Common myeloid progenitor, CD34-positive (primary cell): Measurements from ENCODE around the gene C1RL.

Source experiments
- CTCF ChIA-PET: fragments of 350-600 bp; sonication (Branson Sonifier 250); formaldehyde crosslinking; loops from one replicate; lab custom pipeline; 2021; ENCODE audit warnings: antibody characterized with exemption; lab: Charles Lee
- POLR2A ChIA-PET: fragments of 350-600 bp; sonication (Branson Sonifier 250); formaldehyde crosslinking; loops from one replicate; lab custom pipeline; 2021; ENCODE audit warnings: antibody characterized with exemption; lab: Charles Lee
- DNase-seq, 3 donors: peaks; one replicate each; pipeline versions ENCODE4 v3.0.0 to v3.0.0-alpha.2; 2013
- H3K27ac ChIP-seq, 2 experiments: 1 replicate in 1 of 2; 2 replicates in 1 of 2; pipeline ENCODE4 v1.7.0; 2013; ENCODE audit warnings: inconsistent platforms in 2 of 2, low read length in 2 of 2, mild to moderate bottlenecking in 2 of 2, low read depth in 1 of 2, moderate library complexity in 1 of 2; ENCODE audit not compliant: severe bottlenecking in 2 of 2, insufficient read depth in 1 of 2, poor library complexity in 1 of 2
- H3K27me3 ChIP-seq, 5 experiments: replicated peaks in 2 of 5; 1 replicate in 3 of 5; 2 replicates in 2 of 5; pipeline versions ENCODE4 v1.6.1 to v1.7.0; 2013; ENCODE audit warnings: low read length in 4 of 5, mild to moderate bottlenecking in 2 of 5, moderate library complexity in 2 of 5, inconsistent platforms in 1 of 5; ENCODE audit not compliant: insufficient read depth in 5 of 5, control insufficient read depth in 4 of 5
- H3K36me3 ChIP-seq, 4 experiments: 1 replicate in 2 of 4; 2 replicates in 2 of 4; pipeline versions ENCODE4 v1.6.1 to v1.7.0; 2013; ENCODE audit warnings: low read length in 3 of 4, control low read depth in 1 of 4, mild to moderate bottlenecking in 1 of 4; ENCODE audit not compliant: control insufficient read depth in 4 of 4, insufficient read depth in 4 of 4
- H3K4me1 ChIP-seq, 4 experiments: 1 replicate in 3 of 4; 2 replicates in 1 of 4; pipeline versions ENCODE4 v1.6.1 to v1.7.1; 2013; ENCODE audit warnings: low read length in 3 of 4, mild to moderate bottlenecking in 3 of 4, control low read depth in 1 of 4, inconsistent platforms in 1 of 4, moderate library complexity in 1 of 4; ENCODE audit not compliant: control insufficient read depth in 4 of 4, insufficient read depth in 4 of 4; ENCODE audit errors: control extremely low read depth in 1 of 4
- H3K4me3 ChIP-seq, 7 experiments: 1 replicate in 4 of 7; 2 replicates in 3 of 7; pipeline versions ENCODE4 v1.5.1 to v1.7.0; 2013; ENCODE audit warnings: mild to moderate bottlenecking in 7 of 7, low read length in 6 of 7, moderate library complexity in 6 of 7, inconsistent platforms in 2 of 7, low read depth in 2 of 7, control low read depth in 1 of 7; ENCODE audit not compliant: insufficient read depth in 4 of 7, control insufficient read depth in 1 of 7; ENCODE audit errors: extremely low read depth in 1 of 7
- H3K9me3 ChIP-seq, 5 experiments: 1 replicate in 4 of 5; 2 replicates in 1 of 5; pipeline versions ENCODE4 v1.6.1 to v1.7.1; 2013; ENCODE audit warnings: low read length in 4 of 5, mild to moderate bottlenecking in 2 of 5, inconsistent platforms in 1 of 5, low read depth in 1 of 5, moderate library complexity in 1 of 5; ENCODE audit not compliant: control insufficient read depth in 4 of 5, insufficient read depth in 2 of 5; ENCODE audit errors: control extremely low read depth in 1 of 5
- WGBS: methylation state at CpG from one replicate; pipeline ENCODE4 v1.1.5; 2013; ENCODE audit not compliant: insufficient coverage; 5-methylcytosine and 5-hydroxymethylcytosine counted together

C1RL gene

GRCh38 chr12:7116916-7117315 lies 7.9 kb upstream of the C1RL start:
- Histone ChIP-seq H3K36me3 (peaks cover 2 to 67% (median 34%) of the 10 kb centered on the region in 4 experiments), H3K9me3 (no peaks in the 10 kb centered on the region), H3K27ac (no peak overlapping the region), H3K4me1 (no peaks in the 10 kb centered on the region), H3K27me3 (no peaks in the 10 kb centered on the region), H3K4me3 (no peak overlapping the region)
- DNase-seq: no peak
- 100% methylated on average over 7 of the region's 9 CpGs for WGBS
- POLR2A ChIA-PET: no interaction called here
- CTCF ChIA-PET: interaction anchor here (0.9 kb wide), 1 partner anchor 58 kb away, joined by 3 read pairs; no protein-coding TSS in a partner anchor

GRCh38 chr12:7116196-7116595 lies 7.2 kb upstream of the C1RL start:
- CTCF ChIA-PET: interaction anchor here (0.6 to 0.9 kb wide), 3 partner anchors 9 to 262 kb away, joined by 3 to 5 read pairs (median 3); no protein-coding TSS in a partner anchor
- peaks cover 2 to 65% (median 35%) of the 10 kb centered on the region in 4 experiments for H3K36me3 ChIP-seq
- H3K27ac ChIP-seq: no peak overlapping the region
- H3K9me3 ChIP-seq: no peaks in the 10 kb centered on the region
- DNase-seq: no peak
- H3K27me3 ChIP-seq: no peaks in the 10 kb centered on the region
- 93% methylated on average over 2 of the region's 3 CpGs for WGBS
- H3K4me1 ChIP-seq: no peaks in the 10 kb centered on the region
- H3K4me3 ChIP-seq: no peak overlapping the region
- POLR2A ChIA-PET: no interaction called here

GRCh38 chr12:7114851-7115250 lies 5.8 kb upstream of the C1RL start:
- Histone ChIP-seq H3K9me3 (no peaks in the 10 kb centered on the region), H3K4me3 (no peak overlapping the region), H3K36me3 (peaks cover 2 to 63% (median 33%) of the 10 kb centered on the region in 4 experiments), H3K27ac (no peak overlapping the region), H3K27me3 (no peaks in the 10 kb centered on the region), H3K4me1 (peaks cover 0 to 9% (median 2%) of the 10 kb centered on the region in 4 experiments)
- WGBS: 96% methylated on average over 5 of the region's 6 CpGs
- POLR2A ChIA-PET: no interaction called here
- no peak for DNase-seq
- CTCF ChIA-PET: interaction anchor here (4.6 kb wide), 1 partner anchor 169 kb away, joined by 30 read pairs; the partner anchor contains the start of genes C12orf57 and RNU7-1

- peaks cover 0 to 15% (median 9%) of the 10 kb centered on the region in 4 experiments for H3K4me1 ChIP-seq
- no peaks in the 10 kb centered on the region for H3K9me3 ChIP-seq
- ChIA-PET POLR2A (interaction anchor here (0.6 kb wide), 1 partner anchor 29 kb away, joined by 3 read pairs; no protein-coding TSS in a partner anchor), CTCF (interaction anchor here (0.9 to 7.5 kb wide), 13 partner anchors 9 to 245 kb away, joined by 3 to 55 read pairs (median 6); partner anchors contain the start of genes C12orf57, LPCAT3 and RNU7-1)
- WGBS: 95% methylated on average over 11 of the region's 11 CpGs
- DNase-seq: no peak
- H3K36me3 ChIP-seq: peaks cover 2 to 60% (median 33%) of the 10 kb centered on the region in 4 experiments
- H3K4me3 ChIP-seq: no peak overlapping the region
- H3K27ac ChIP-seq: no peak overlapping the region
- no peaks in the 10 kb centered on the region for H3K27me3 ChIP-seq
These were observed 5.0 kb upstream of the C1RL start for GRCh38 chr12:7114008-7114407.

- H3K9me3 ChIP-seq: no peaks in the 10 kb centered on the region
- H3K4me3 ChIP-seq: no peak overlapping the region
- H3K36me3 ChIP-seq: peaks cover 2 to 58% (median 31%) of the 10 kb centered on the region in 4 experiments
- ChIA-PET CTCF (interaction anchor here (0.8 to 7.5 kb wide), 19 partner anchors 8 to 245 kb away, joined by 3 to 55 read pairs (median 4); partner anchors contain the start of genes C12orf57, LPCAT3 and RNU7-1), POLR2A (interaction anchor here (0.6 kb wide), 1 partner anchor 30 kb away, joined by 3 read pairs; no protein-coding TSS in a partner anchor)
- H3K27ac ChIP-seq: no peak overlapping the region
- 36% methylated on average over 2 of the region's 5 CpGs for WGBS
- no peaks in the 10 kb centered on the region for H3K27me3 ChIP-seq
- DNase-seq: peak; percentile 50 to 73 (median 61)
- H3K4me1 ChIP-seq: peaks cover 0 to 15% (median 12%) of the 10 kb centered on the region in 4 experiments
These were observed 4.4 kb upstream of the C1RL start for GRCh38 chr12:7113389-7113871.

- H3K9me3 ChIP-seq: no peaks in the 10 kb centered on the region
- no peak overlapping the region for H3K4me3 ChIP-seq
- H3K27ac ChIP-seq: no peak overlapping the region
- POLR2A ChIA-PET: interaction anchor here (1.7 kb wide), 1 partner anchor 168 kb away, joined by 4 read pairs; the partner anchor contains the start of genes C12orf57 and RNU7-1
- H3K4me1 ChIP-seq: peaks cover 0 to 25% (median 21%) of the 10 kb centered on the region in 4 experiments
- peaks cover 0 to 44% (median 23%) of the 10 kb centered on the region in 4 experiments for H3K36me3 ChIP-seq
- no peak for DNase-seq
- H3K27me3 ChIP-seq: no peaks in the 10 kb centered on the region
- CTCF ChIA-PET: interaction anchor here (0.7 to 7.5 kb wide), 18 partner anchors 9 to 246 kb away, joined by 3 to 55 read pairs (median 4); partner anchors contain the start of genes C12orf57, C1R, LPCAT3 and PTPN6
- 100% methylated on average over 1 of the region's 4 CpGs for WGBS
These were observed 3.0 kb upstream of the C1RL start for GRCh38 chr12:7112041-7112440.
